ENCODE results near the gene PCDHGA1.
"Not testable (repeated sequence)": the region's sequence is repeated elsewhere in the genome, so short reads cannot be mapped to it uniquely, and the experiment has no call there.

The PCDHGA1 gene

DNA sequence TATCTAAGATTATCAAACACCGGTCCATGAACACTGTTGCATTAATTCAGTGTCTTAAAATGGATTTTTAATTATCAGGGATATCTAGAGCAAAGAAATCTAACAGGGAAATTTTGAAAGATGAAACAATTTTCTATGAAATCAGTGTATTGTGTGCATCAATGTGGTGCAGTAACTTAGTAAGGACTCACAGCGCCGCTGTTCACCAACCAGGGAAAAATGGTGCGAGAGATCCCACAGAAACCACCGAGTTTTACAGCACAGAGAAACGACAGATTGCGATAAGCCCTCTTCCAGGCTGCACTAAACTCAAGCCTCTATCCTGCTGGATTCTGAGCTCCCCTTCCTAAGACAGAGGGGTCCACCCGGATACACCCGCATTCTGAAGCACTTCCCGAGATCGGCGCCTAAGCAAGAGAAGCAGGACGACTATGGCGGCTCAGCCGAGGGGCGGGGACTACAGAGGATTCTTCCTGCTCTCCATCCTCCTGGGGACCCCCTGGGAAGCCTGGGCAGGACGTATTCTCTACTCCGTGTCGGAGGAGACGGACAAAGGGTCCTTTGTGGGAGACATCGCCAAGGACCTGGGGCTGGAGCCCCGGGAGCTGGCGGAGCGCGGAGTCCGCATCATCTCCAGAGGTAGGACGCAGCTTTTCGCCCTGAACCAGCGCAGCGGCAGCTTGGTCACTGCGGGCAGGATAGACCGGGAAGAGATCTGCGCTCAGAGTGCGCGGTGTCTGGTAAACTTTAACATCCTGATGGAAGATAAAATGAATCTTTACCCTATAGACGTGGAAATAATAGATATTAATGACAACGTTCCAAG is 52.4 kb downstream of the PCDHGA1 start, which contains the start of gene PCDHGA7:
PCDHGA7 (plus strand) TSS at position 274 of the 826 bp plus-strand sequence; CDS start at position 432, 158 bp downstream.
- no peak within 1 kb of the TSS for H3K4me2 ChIP-seq (ENCODE audit: low read length)
- peak in 1 of 2 donors; percentile 34 for DNase-seq
- no peak within 1 kb of the TSS for H3K14ac ChIP-seq (ENCODE audit: low read length)
- no peak within 1 kb of the TSS for H2AK5ac ChIP-seq (ENCODE audit: low read length)
- no peaks in the 10 kb centered on the region for H3K79me2 ChIP-seq (ENCODE audit: control insufficient read depth, insufficient read depth, low read length, poor library complexity)
- no peak within 1 kb of the TSS for H2AFZ ChIP-seq (ENCODE audit: insufficient read depth, low read length, poor library complexity)
- no peak within 1 kb of the TSS for H3K9ac ChIP-seq (ENCODE audit: low read length)
- H3K9me3 ChIP-seq (ENCODE audit: insufficient read depth, low read depth, low read length) = peaks cover 20% of the 10 kb centered on the region
- H3K4me3 ChIP-seq (ENCODE audit: low read depth, low read length) = no peak within 1 kb of the TSS
- no peak within 1 kb of the TSS for H3K18ac ChIP-seq (ENCODE audit: low read length)
- H4K91ac ChIP-seq (ENCODE audit: low read depth, low read length) = no peak within 1 kb of the TSS
- no peak within 1 kb of the TSS for H3K27ac ChIP-seq (ENCODE audit: low read depth, low read length)
- H3K4me1 ChIP-seq (ENCODE audit: control insufficient read depth in 1 of 2, insufficient read depth in 2 of 2, low read length in 2 of 2) = no peaks in the 10 kb centered on the region
- no peaks in the 10 kb centered on the region for H3K27me3 ChIP-seq (ENCODE audit: insufficient read depth, low read length)
- H3K4ac ChIP-seq (ENCODE audit: low read depth, low read length) = no peak within 1 kb of the TSS
- no peaks in the 10 kb centered on the region for H3K79me1 ChIP-seq (ENCODE audit: low read length)
- H2BK120ac ChIP-seq (ENCODE audit: insufficient read depth, low read length, poor library complexity) = no peak within 1 kb of the TSS
- H4K12ac ChIP-seq (ENCODE audit: low read depth, low read length) = no peak within 1 kb of the TSS
- no peak within 1 kb of the TSS for H2BK12ac ChIP-seq (ENCODE audit: low read length)
- H4K8ac ChIP-seq (ENCODE audit: low read depth, low read length) = no peak within 1 kb of the TSS
- H2BK5ac ChIP-seq (ENCODE audit: low read depth, low read length, poor library complexity) = no peak within 1 kb of the TSS
- no peaks in the 10 kb centered on the region for H3K36me3 ChIP-seq (ENCODE audit: control insufficient read depth in 1 of 2, insufficient read depth in 2 of 2, low read length in 2 of 2)
- no peak within 1 kb of the TSS for H3K23ac ChIP-seq (ENCODE audit: low read length)
- WGBS (ENCODE audit: extremely low coverage, insufficient coverage, insufficient read length) = no CpG with 5 or more reads among the region's 37 CpGs

DNA sequence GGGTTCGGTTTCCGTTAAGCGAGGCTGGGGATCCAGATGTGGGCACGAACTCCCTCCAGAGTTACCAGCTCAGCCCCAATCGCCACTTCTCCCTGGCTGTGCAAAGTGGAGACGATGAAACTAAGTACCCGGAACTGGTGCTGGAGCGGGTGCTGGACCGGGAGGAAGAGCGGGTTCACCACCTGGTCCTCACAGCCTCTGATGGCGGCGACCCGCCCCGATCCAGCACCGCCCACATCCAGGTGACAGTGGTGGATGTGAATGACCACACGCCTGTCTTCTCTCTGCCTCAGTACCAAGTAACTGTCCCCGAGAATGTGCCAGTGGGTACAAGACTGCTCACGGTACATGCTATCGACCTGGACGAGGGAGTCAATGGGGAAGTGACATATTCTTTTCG is 53.0 kb downstream of the PCDHGA1 start:
- Histone ChIP-seq H3K36me3 (ENCODE audit: control insufficient read depth in 1 of 2, insufficient read depth in 2 of 2, low read length in 2 of 2) (peaks cover 0 to under 1% of the 10 kb centered on the region in 2 experiments), H3K9ac (ENCODE audit: low read length) (no peak overlapping the region), H3K23ac (ENCODE audit: low read length) (no peak overlapping the region), H3K4ac (ENCODE audit: low read depth, low read length) (no peak overlapping the region), H3K27me3 (ENCODE audit: insufficient read depth, low read length) (no peaks in the 10 kb centered on the region), H3K18ac (ENCODE audit: low read length) (no peak overlapping the region), H2BK5ac (ENCODE audit: low read depth, low read length, poor library complexity) (no peak overlapping the region), H4K8ac (ENCODE audit: low read depth, low read length) (no peak overlapping the region), H3K27ac (ENCODE audit: low read depth, low read length) (no peak overlapping the region), H3K9me3 (ENCODE audit: insufficient read depth, low read depth, low read length) (peaks cover 23% of the 10 kb centered on the region), H3K14ac (ENCODE audit: low read length) (no peak overlapping the region), H3K4me3 (ENCODE audit: low read depth, low read length) (no peak overlapping the region), H4K12ac (ENCODE audit: low read depth, low read length) (no peak overlapping the region), H2AFZ (ENCODE audit: insufficient read depth, low read length, poor library complexity) (no peak overlapping the region), H2AK5ac (ENCODE audit: low read length) (no peak overlapping the region), H4K91ac (ENCODE audit: low read depth, low read length) (no peak overlapping the region), H3K79me2 (ENCODE audit: control insufficient read depth, insufficient read depth, low read length, poor library complexity) (no peaks in the 10 kb centered on the region), H3K4me2 (ENCODE audit: low read length) (no peak overlapping the region), H3K79me1 (ENCODE audit: low read length) (no peaks in the 10 kb centered on the region), H3K4me1 (ENCODE audit: control insufficient read depth in 1 of 2, insufficient read depth in 2 of 2, low read length in 2 of 2) (no peaks in the 10 kb centered on the region), H2BK12ac (ENCODE audit: low read length) (no peak overlapping the region), H2BK120ac (ENCODE audit: insufficient read depth, low read length, poor library complexity) (no peak overlapping the region)
- no CpG with 5 or more reads among the region's 21 CpGs for WGBS (ENCODE audit: extremely low coverage, insufficient coverage, insufficient read length)
- DNase-seq = no peak

DNA sequence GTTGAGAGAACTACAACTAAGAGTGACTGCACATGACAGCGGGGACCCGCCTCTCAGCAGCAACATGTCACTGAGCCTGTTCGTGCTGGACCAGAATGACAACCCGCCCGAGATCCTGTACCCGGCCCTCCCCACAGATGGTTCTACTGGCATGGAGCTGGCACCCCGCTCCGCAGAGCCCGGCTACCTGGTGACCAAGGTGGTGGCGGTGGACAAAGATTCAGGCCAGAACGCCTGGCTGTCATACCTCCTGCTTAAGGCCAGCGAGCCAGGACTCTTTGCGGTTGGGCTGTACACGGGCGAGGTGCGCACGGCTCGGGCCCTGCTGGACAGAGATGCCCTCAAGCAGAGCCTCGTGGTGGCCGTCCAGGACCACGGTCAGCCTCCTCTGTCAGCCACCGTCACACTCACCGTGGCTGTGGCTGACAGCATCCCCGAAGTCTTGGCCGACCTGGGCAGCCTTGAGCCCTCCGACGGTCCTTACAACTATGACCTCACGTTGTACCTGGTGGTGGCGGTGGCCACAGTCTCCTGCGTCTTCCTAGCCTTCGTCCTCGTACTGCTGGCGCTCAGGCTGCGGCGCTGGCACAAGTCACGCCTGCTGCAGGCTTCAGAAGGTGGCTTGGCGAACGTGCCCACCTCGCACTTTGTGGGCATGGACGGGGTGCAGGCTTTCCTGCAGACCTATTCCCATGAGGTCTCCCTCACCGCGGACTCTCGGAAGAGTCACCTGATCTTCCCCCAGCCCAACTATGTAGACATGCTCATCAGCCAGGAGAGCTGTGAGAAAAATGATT is 54.4 kb downstream of the PCDHGA1 start:
- Histone ChIP-seq H3K4me1 (ENCODE audit: control insufficient read depth in 1 of 2, insufficient read depth in 2 of 2, low read length in 2 of 2) (no peaks in the 10 kb centered on the region), H2BK12ac (ENCODE audit: low read length) (no peak overlapping the region), H4K12ac (ENCODE audit: low read depth, low read length) (no peak overlapping the region), H3K4me3 (ENCODE audit: low read depth, low read length) (no peak overlapping the region), H3K14ac (ENCODE audit: low read length) (no peak overlapping the region), H2BK5ac (ENCODE audit: low read depth, low read length, poor library complexity) (no peak overlapping the region), H3K9ac (ENCODE audit: low read length) (no peak overlapping the region), H2BK120ac (ENCODE audit: insufficient read depth, low read length, poor library complexity) (no peak overlapping the region), H4K8ac (ENCODE audit: low read depth, low read length) (no peak overlapping the region), H3K23ac (ENCODE audit: low read length) (no peak overlapping the region), H3K9me3 (ENCODE audit: insufficient read depth, low read depth, low read length) (peaks cover 34% of the 10 kb centered on the region), H3K36me3 (ENCODE audit: control insufficient read depth in 1 of 2, insufficient read depth in 2 of 2, low read length in 2 of 2) (peaks cover 6 to 9% of the 10 kb centered on the region in 2 experiments), H3K79me1 (ENCODE audit: low read length) (no peaks in the 10 kb centered on the region), H3K79me2 (ENCODE audit: control insufficient read depth, insufficient read depth, low read length, poor library complexity) (no peaks in the 10 kb centered on the region), H3K27me3 (ENCODE audit: insufficient read depth, low read length) (no peaks in the 10 kb centered on the region), H3K27ac (ENCODE audit: low read depth, low read length) (no peak overlapping the region), H2AFZ (ENCODE audit: insufficient read depth, low read length, poor library complexity) (no peak overlapping the region), H3K18ac (ENCODE audit: low read length) (no peak overlapping the region), H2AK5ac (ENCODE audit: low read length) (no peak overlapping the region), H3K4ac (ENCODE audit: low read depth, low read length) (no peak overlapping the region), H4K91ac (ENCODE audit: low read depth, low read length) (no peak overlapping the region), H3K4me2 (ENCODE audit: low read length) (no peak overlapping the region)
- no CpG with 5 or more reads among the region's 43 CpGs for WGBS (ENCODE audit: extremely low coverage, insufficient coverage, insufficient read length)
- DNase-seq = no peak

DNA sequence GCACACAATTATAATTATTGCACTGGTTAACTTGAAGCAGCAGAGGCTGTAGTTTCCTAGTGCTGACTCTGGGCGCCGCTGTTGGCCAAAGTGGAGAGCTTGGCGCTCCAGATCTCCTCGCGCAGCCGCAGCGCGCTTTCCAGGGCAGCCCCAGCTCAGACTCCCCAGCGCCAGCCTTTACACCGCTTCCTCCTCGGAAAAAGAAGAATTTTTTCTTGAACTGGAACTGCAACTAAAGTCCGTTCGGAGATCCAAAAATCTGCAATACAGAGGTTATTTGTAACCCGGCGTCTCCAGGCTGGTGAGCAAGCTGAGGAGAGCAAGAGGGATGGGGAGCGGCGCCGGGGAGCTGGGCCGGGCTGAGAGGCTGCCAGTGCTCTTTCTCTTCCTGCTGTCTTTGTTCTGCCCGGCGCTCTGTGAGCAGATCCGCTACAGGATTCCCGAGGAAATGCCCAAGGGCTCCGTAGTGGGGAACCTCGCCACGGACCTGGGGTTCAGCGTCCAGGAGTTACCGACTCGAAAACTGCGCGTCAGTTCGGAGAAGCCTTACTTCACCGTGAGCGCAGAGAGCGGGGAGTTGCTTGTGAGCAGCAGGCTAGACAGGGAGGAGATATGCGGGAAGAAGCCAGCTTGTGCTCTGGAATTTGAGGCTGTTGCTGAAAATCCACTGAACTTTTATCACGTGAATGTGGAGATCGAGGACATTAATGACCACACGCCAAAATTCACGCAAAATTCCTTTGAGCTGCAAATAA is 57.4 kb downstream of the PCDHGA1 start, which contains the start of gene PCDHGB4:
PCDHGB4 (plus strand) TSS at position 142 of the 755 bp plus-strand sequence; CDS start at position 329, 187 bp downstream.
- peaks cover 10 to 13% of the 10 kb centered on the region in 2 experiments for H3K36me3 ChIP-seq (ENCODE audit: control insufficient read depth in 1 of 2, insufficient read depth in 2 of 2, low read length in 2 of 2)
- not testable (repeated sequence) for H2AK5ac ChIP-seq (ENCODE audit: low read length); H4K91ac ChIP-seq (ENCODE audit: low read depth, low read length); H2BK5ac ChIP-seq (ENCODE audit: low read depth, low read length, poor library complexity); H3K14ac ChIP-seq (ENCODE audit: low read length); H3K23ac ChIP-seq (ENCODE audit: low read length); H3K18ac ChIP-seq (ENCODE audit: low read length); H2BK120ac ChIP-seq (ENCODE audit: insufficient read depth, low read length, poor library complexity); H3K79me1 ChIP-seq (ENCODE audit: low read length); H4K8ac ChIP-seq (ENCODE audit: low read depth, low read length); H3K4ac ChIP-seq (ENCODE audit: low read depth, low read length); H2AFZ ChIP-seq (ENCODE audit: insufficient read depth, low read length, poor library complexity); H3K27ac ChIP-seq (ENCODE audit: low read depth, low read length); H4K12ac ChIP-seq (ENCODE audit: low read depth, low read length); H3K9ac ChIP-seq (ENCODE audit: low read length); H3K79me2 ChIP-seq (ENCODE audit: control insufficient read depth, insufficient read depth, low read length, poor library complexity); H3K27me3 ChIP-seq (ENCODE audit: insufficient read depth, low read length); H2BK12ac ChIP-seq (ENCODE audit: low read length); H3K4me1 ChIP-seq (ENCODE audit: control insufficient read depth in 1 of 2, insufficient read depth in 2 of 2, low read length in 2 of 2)
- H3K4me3 ChIP-seq (ENCODE audit: low read depth, low read length) = peak within 1 kb of the TSS; percentile 48
- peak in 1 of 2 donors; percentile 47 for DNase-seq
- WGBS (ENCODE audit: extremely low coverage, insufficient coverage, insufficient read length) = no CpG with 5 or more reads among the region's 40 CpGs
- H3K9me3 ChIP-seq (ENCODE audit: insufficient read depth, low read depth, low read length) = peaks cover 38% of the 10 kb centered on the region
- H3K4me2 ChIP-seq (ENCODE audit: low read length) = peak within 1 kb of the TSS; percentile 54

All from trophoblast cell (in vitro differentiated cells and primary cell).